Keratinocyte (primary cell): ENCODE data around the gene KRTAP10-8. TPM values are rescaled to one million over a fixed set of nuclear protein-coding genes. Genes with fewer than 3 reads are reported as not detected.

Experiments used
- DNase-seq: peaks from one replicate; pipeline ENCODE4 v3.0.0-alpha.2; 2011; ENCODE audit warnings: low read depth, missing footprints, low spot score
- FAIRE-seq: peaks from 2 replicates; lab custom pipeline; 2011; peaks lifted over from hg19 to GRCh38; lab: Jason Lieb, UNC
- H2AFZ ChIP-seq: 2 replicates; pipeline ENCODE4 v1.6.0; 2012; ENCODE audit warnings: low read length, control low read depth, inconsistent platforms; ENCODE audit not compliant: control insufficient read depth
- H3K27ac ChIP-seq: 2 replicates; pipeline ENCODE4 v1.5.1; 2011; ENCODE audit warnings: low read length; ENCODE audit not compliant: control insufficient read depth, insufficient read depth
- H3K27me3 ChIP-seq: 3 replicates; pipeline ENCODE4 v1.6.0; 2011; ENCODE audit warnings: low read length; ENCODE audit not compliant: control insufficient read depth, insufficient read depth; ENCODE audit errors: extremely low read depth
- H3K36me3 ChIP-seq, 2 experiments: 2 replicates in 1 of 2; 3 replicates in 1 of 2; pipeline ENCODE4 v1.5.1; 2011; ENCODE audit warnings: low read length in 2 of 2, mild to moderate bottlenecking in 1 of 2; ENCODE audit not compliant: control insufficient read depth in 2 of 2, insufficient read depth in 2 of 2; ENCODE audit errors: extremely low read depth in 1 of 2
- H3K4me1 ChIP-seq: 3 replicates; pipeline ENCODE4 v1.5.1; 2011; ENCODE audit warnings: low read length; ENCODE audit not compliant: control insufficient read depth, insufficient read depth; ENCODE audit errors: extremely low read depth
- H3K4me2 ChIP-seq: 3 replicates; pipeline ENCODE4 v1.6.0; 2011; ENCODE audit warnings: low read depth, low read length; ENCODE audit not compliant: control insufficient read depth, insufficient read depth; ENCODE audit errors: extremely low read depth
- H3K4me3 ChIP-seq, 3 experiments: fragments of 200-600 bp in 1 of 3; sonication (generic) in 1 of 3; 2 replicates in 2 of 3; 3 replicates in 1 of 3; pipeline ENCODE4 v1.5.1; 2011 to 2016; ENCODE audit warnings: low read length in 3 of 3, mild to moderate bottlenecking in 3 of 3, control low read depth in 2 of 3, inconsistent platforms in 1 of 3, low read depth in 1 of 3, mixed read lengths in 1 of 3, mixed run types in 1 of 3, moderate library complexity in 1 of 3; ENCODE audit not compliant: control insufficient read depth in 2 of 3, insufficient read depth in 2 of 3; ENCODE audit errors: extremely low read depth in 1 of 3
- H3K79me2 ChIP-seq: 2 replicates; pipeline ENCODE4 v1.6.0; 2012; ENCODE audit warnings: low read length; ENCODE audit not compliant: control insufficient read depth, insufficient read depth
- H3K9ac ChIP-seq: 3 replicates; pipeline ENCODE4 v1.6.0; 2011; ENCODE audit warnings: low read length; ENCODE audit not compliant: control insufficient read depth, insufficient read depth; ENCODE audit errors: extremely low read depth
- H3K9me1 ChIP-seq: 3 replicates; pipeline ENCODE4 v1.6.0; 2011; ENCODE audit warnings: low read length; ENCODE audit not compliant: control insufficient read depth, insufficient read depth; ENCODE audit errors: extremely low read depth
- H3K9me3 ChIP-seq: 2 replicates; pipeline ENCODE4 v1.5.1; 2012; ENCODE audit warnings: low read depth, low read length; ENCODE audit not compliant: control insufficient read depth
- H4K20me1 ChIP-seq: 3 replicates; pipeline ENCODE4 v1.6.0; 2011; ENCODE audit warnings: low read length; ENCODE audit not compliant: control insufficient read depth, insufficient read depth; ENCODE audit errors: extremely low read depth
- EZH2 ChIP-seq: IDR thresholded peaks from one replicate; pipeline ENCODE4 v1.6.1; 2012; ENCODE audit warnings: inconsistent platforms, mild to moderate bottlenecking, low read length, moderate library complexity
- dilution Hi-C: fragments of 300-500 bp; cut with MboI; formaldehyde crosslinking; loops from one replicate; pipeline ENCODE4 v1.7.0; 2020; ENCODE audit warnings: low sequenced_read_pairs; ENCODE audit not compliant: extremely low pct_ligation_motif_present
- polyA plus RNA-seq, 5 experiments: library from polyadenylated mRNA; depleted of rRNA in 3 of 5; stranded (reverse) in 3 of 5; stranded (forward) in 1 of 5; unstranded in 1 of 5; fragments of >200 nt; gene quantifications; 1 replicate in 1 of 5; 2 replicates in 3 of 5; 3 replicates in 1 of 5; pipeline versions ENCODE4 v1.2.1 to v1.2.3, GENCODE V29; 2011 to 2012; ENCODE audit warnings: missing spikeins in 2 of 5, low read depth in 1 of 5, low replicate concordance in 1 of 5
- TF ChIP-seq, protein P1 (sequence below), 3 experiments: IDR thresholded peaks in 1 of 3; conservative IDR thresholded peaks in 1 of 3; optimal IDR thresholded peaks in 1 of 3; 2 replicates in 2 of 3; 3 replicates in 1 of 3; pipeline versions ENCODE3 to v1.5.1; 2011; ENCODE audit warnings: low read length in 3 of 3, mild to moderate bottlenecking in 3 of 3, moderate library complexity in 2 of 3, control low read depth in 1 of 3, inconsistent platforms in 1 of 3; ENCODE audit not compliant: insufficient read depth in 2 of 3; ENCODE audit errors: extremely low read depth in 1 of 3

The KRTAP10-8 gene
- polyA plus RNA-seq, 1 donor (not counting 4 experiments of a cell fraction or from before 2014, with no cell fraction given), result not detected

DNA sequence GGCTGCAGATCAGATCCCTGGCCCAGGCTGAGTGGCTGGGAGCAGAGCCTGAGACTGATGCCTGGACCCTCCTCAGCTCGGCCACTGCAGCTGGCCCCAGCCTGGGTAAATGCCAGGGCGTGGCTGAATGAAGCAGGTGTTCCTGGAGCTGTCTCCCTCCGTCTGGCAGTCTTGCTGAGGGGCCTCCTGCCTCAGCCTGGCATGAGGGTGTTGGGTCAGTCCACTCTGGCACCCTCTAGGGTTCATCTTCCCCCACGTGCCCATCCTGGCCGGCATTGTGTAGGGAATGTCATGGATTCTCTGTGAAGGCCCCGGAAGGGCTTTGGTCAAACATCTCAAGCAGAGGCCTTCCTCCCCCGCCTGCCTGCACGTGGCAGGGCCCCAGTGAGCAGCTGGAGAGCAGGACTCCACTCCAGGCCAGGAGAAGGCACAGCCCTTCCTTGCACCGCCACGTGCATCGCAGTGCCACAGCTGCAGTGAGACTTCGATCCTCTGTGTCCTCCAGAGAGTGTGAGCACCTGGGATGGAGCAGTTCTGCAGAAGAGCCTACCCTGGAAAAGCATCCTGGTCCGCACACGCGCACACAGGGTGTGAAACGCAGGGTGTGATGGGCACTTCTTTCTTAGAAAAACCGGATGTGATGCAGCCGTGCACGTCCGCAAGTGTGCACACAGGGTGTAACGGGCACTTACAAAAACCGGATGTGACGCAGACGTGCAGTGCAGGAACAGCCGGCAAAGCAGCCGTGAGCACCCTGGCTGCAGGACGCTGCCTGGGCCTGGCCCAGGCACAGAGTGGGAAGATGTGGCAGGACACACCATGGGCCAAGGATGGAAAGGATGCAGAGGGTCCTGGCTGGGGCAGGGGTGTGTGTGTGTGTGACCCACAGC is 43.0 kb upstream of the KRTAP10-8 start:
- dilution Hi-C loops, result no loop called here
- no peak for FAIRE-seq

DNA sequence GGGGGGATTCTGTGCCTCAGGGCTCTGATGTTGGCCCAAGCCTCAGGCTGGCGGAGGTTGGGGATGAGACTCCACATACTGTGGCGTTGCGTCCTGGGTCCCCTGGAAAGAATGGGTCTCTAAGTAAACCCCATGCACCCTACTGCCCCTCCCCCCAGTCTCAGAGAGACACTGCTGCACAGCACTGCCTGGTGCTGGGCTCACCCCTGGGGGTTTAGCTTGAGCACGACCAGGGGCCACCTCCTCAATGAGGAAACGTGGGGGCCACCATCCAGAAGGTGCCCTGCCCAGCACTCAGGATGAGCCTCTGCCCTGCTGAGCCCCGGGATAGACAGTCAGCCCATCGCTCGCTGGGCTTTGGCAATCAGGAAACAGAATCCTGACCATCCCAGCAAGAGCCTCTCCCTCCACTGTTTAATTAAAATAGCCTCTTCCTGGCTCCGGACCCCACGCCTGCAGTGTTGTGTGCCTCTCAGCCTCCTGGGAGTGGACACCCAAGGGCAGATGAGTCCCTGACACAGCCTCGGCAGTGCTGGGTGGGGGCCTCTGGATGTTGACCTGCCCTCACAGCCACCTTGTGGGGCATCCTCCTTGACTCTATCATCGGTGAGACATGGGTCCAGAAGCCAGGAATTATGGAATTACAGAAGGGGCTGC is 41.9 kb upstream of the KRTAP10-8 start:
- no peak overlapping the region for H3K4me2 ChIP-seq
- TF ChIP-seq, protein P1, sequence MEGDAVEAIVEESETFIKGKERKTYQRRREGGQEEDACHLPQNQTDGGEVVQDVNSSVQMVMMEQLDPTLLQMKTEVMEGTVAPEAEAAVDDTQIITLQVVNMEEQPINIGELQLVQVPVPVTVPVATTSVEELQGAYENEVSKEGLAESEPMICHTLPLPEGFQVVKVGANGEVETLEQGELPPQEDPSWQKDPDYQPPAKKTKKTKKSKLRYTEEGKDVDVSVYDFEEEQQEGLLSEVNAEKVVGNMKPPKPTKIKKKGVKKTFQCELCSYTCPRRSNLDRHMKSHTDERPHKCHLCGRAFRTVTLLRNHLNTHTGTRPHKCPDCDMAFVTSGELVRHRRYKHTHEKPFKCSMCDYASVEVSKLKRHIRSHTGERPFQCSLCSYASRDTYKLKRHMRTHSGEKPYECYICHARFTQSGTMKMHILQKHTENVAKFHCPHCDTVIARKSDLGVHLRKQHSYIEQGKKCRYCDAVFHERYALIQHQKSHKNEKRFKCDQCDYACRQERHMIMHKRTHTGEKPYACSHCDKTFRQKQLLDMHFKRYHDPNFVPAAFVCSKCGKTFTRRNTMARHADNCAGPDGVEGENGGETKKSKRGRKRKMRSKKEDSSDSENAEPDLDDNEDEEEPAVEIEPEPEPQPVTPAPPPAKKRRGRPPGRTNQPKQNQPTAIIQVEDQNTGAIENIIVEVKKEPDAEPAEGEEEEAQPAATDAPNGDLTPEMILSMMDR (optimal IDR thresholded peaks at IDR 0.05 in 1 of 3, IDR thresholded peaks at IDR 0.05 in 1 of 3, conservative IDR thresholded peaks at IDR 0.05 in 1 of 3; ENCODE audit: extremely low read depth in 1 of 3, insufficient read depth in 2 of 3, low read length in 3 of 3), result no peak
- TF ChIP-seq EZH2, result no peak
- no peak for FAIRE-seq
- H3K9me3 ChIP-seq, result no peaks in the 10 kb centered on the region
- H3K27ac ChIP-seq, result no peak overlapping the region
- no peaks in the 10 kb centered on the region for H3K27me3 ChIP-seq
- no peak overlapping the region for H3K9ac ChIP-seq
- no peaks in the 10 kb centered on the region for H3K9me1 ChIP-seq
- dilution Hi-C loops, result no loop called here
- no peak for DNase-seq
- no peaks in the 10 kb centered on the region for H4K20me1 ChIP-seq
- H2AFZ ChIP-seq, result no peak overlapping the region
- no peaks in the 10 kb centered on the region for H3K4me1 ChIP-seq
- H3K4me3 ChIP-seq, result no peak overlapping the region
- no peaks in the 10 kb centered on the region for H3K36me3 ChIP-seq
- H3K79me2 ChIP-seq, result no peaks in the 10 kb centered on the region

More for the DNA sequence above, 43.0 kb upstream of the KRTAP10-8 start:
- no peaks in the 10 kb centered on the region for H3K79me2 ChIP-seq
- no peak overlapping the region for H2AFZ ChIP-seq
- H3K9me1 ChIP-seq, result no peaks in the 10 kb centered on the region
- no peak overlapping the region for H3K27ac ChIP-seq
- DNase-seq, result no peak
- H3K27me3 ChIP-seq, result no peaks in the 10 kb centered on the region
- no peak overlapping the region for H3K4me3 ChIP-seq
- TF ChIP-seq, protein P1 (optimal IDR thresholded peaks at IDR 0.05 in 1 of 3, IDR thresholded peaks at IDR 0.05 in 1 of 3, conservative IDR thresholded peaks at IDR 0.05 in 1 of 3; ENCODE audit: extremely low read depth in 1 of 3, insufficient read depth in 2 of 3, low read length in 3 of 3), result no peak
- no peak for TF ChIP-seq EZH2
- no peaks in the 10 kb centered on the region for H4K20me1 ChIP-seq
- H3K9me3 ChIP-seq, result no peaks in the 10 kb centered on the region
- H3K9ac ChIP-seq, result no peak overlapping the region
- no peaks in the 10 kb centered on the region for H3K4me1 ChIP-seq
- no peak overlapping the region for H3K4me2 ChIP-seq
- H3K36me3 ChIP-seq, result no peaks in the 10 kb centered on the region
